Vagina (tissue), 2 donors: ENCODE measurements around the gene ZNF518B.

Experiments
- CTCF ChIP-seq, 3 experiments: fragments of 450-650 bp in 2 of 3; fragments of 200-600 bp in 1 of 3; sonication (generic) in 1 of 3; IDR thresholded peaks; one replicate each; pipeline ENCODE4 v1.5.1; 2017 to 2019; ENCODE audit warnings: antibody characterized with exemption in 3 of 3, mild to moderate bottlenecking in 2 of 3, moderate library complexity in 2 of 3
- POLR2A ChIP-seq, 2 donors: fragments of 450-650 bp; IDR thresholded peaks; one replicate each; pipeline ENCODE4 v1.6.1; 2017; ENCODE audit warnings: antibody characterized with exemption in 2 of 2, mild to moderate bottlenecking in 2 of 2, moderate library complexity in 2 of 2
- POLR2AphosphoS5 ChIP-seq, 2 donors: sonication (generic); formaldehyde crosslinking; IDR thresholded peaks; one replicate each; pipeline ENCODE4 v1.9.0; 2017; ENCODE audit warnings: antibody characterized with exemption in 2 of 2, mild to moderate bottlenecking in 2 of 2, low read depth in 1 of 2; ENCODE audit not compliant: insufficient read depth in 1 of 2

GRCh38 chr4:10490996-10491395, 33.8 kb upstream of the ZNF518B start:
- TF ChIP-seq POLR2A (IDR thresholded peaks at IDR 0.05) (no peak), CTCF (IDR thresholded peaks at IDR 0.05) (no peak), POLR2AphosphoS5 (IDR thresholded peaks at IDR 0.05; ENCODE audit: insufficient read depth in 1 of 2, low read depth in 1 of 2) (no peak)
